ENCODE measurements around the gene E2F2. TPM values are rescaled to one million over a fixed set of nuclear protein-coding genes. Genes with fewer than 3 reads are reported as not detected.

Gene E2F2
- total RNA-seq, 1 experiment from 2014 or later, result 46.1 TPM

DNA sequence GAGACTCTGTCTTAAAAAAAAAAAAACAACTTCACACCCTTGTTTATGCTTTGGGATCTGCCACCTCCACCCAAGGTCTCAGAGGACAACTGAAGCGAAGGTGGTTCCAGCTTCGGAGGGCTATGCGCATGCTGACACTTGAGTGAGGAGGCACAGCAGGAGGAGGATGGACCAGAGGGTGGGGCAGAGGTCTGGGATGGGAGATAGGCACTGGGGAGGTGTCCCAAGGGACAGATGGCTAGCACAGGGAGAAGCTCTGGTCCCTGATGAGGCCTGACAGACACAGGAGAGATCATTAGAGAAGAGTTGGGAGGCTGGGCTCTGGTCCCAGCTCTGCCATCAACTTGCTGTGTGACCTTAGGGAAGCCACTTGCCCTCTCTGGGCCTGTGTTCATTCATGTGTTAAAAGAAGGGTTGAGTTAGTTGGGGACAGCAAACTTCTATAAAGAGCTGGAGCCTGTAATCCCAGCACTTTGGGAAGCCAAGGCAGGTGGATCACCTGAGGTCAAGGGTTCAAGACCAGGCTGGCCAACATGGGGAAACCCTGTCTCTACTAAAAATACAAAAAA lies 16.8 kb downstream of the E2F2 start:
- Histone ChIP-seq H3K36me3 (ENCODE audit: insufficient read depth, low read length, poor library complexity, severe bottlenecking) (peaks cover 83% of the 10 kb centered on the region), H3K4me1 (ENCODE audit: insufficient read depth, low read length, poor library complexity, severe bottlenecking) (no peaks in the 10 kb centered on the region), H3K27ac (ENCODE audit: low read depth, low read length, poor library complexity, severe bottlenecking) (no peak overlapping the region), H3K4me3 (ENCODE audit: low read depth, low read length, poor library complexity, severe bottlenecking) (no peak overlapping the region), H3K27me3 (replicated peaks; ENCODE audit: insufficient read depth, low read depth, low read length, poor library complexity) (no peaks in the 10 kb centered on the region), H3K9me3 (ENCODE audit: low read depth, low read length, poor library complexity, severe bottlenecking) (no peaks in the 10 kb centered on the region)
- intact Hi-C loops (cut with micrococcal nuclease; ENCODE audit: unreplicated experiment), result no loop called here
- ChIA-PET CTCF (no interaction called here), POLR2A (ENCODE audit: low non-redundant PET) (no interaction called here)
- TF ChIP-seq, protein P1, sequence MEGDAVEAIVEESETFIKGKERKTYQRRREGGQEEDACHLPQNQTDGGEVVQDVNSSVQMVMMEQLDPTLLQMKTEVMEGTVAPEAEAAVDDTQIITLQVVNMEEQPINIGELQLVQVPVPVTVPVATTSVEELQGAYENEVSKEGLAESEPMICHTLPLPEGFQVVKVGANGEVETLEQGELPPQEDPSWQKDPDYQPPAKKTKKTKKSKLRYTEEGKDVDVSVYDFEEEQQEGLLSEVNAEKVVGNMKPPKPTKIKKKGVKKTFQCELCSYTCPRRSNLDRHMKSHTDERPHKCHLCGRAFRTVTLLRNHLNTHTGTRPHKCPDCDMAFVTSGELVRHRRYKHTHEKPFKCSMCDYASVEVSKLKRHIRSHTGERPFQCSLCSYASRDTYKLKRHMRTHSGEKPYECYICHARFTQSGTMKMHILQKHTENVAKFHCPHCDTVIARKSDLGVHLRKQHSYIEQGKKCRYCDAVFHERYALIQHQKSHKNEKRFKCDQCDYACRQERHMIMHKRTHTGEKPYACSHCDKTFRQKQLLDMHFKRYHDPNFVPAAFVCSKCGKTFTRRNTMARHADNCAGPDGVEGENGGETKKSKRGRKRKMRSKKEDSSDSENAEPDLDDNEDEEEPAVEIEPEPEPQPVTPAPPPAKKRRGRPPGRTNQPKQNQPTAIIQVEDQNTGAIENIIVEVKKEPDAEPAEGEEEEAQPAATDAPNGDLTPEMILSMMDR (conservative IDR thresholded peaks at IDR 0.05; ENCODE audit: low read depth, low read length), result no peak
- no peak for TF ChIP-seq EZH2 (IDR thresholded peaks at IDR 0.05; ENCODE audit: borderline replicate concordance, low read depth, low read length, poor library complexity, severe bottlenecking)
- no TSS peak for BruUV-seq (replicated peaks)
- no peak for DNase-seq (ENCODE audit: low spot score)

DNA sequence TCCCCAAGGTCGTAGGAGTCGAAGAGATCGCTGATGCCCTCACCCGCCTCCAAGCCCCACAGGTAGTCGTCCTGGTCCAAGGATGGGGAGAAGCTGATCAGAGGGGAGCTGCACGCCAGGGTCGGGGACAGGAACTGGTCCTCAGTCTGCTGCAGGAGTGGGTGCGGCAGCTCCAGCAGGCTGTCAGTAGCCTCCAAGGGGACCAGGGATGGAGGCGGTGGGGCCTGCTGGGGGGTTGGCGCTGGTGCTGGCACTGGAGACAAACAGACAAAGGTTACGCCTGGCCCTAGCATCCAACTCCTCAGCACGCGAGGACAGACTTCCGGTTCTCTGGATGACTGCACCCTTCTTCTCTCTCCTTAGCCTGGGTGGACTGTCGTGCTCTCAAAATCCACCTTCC lies 21.1 kb downstream of the E2F2 start:
- POLR2A ChIA-PET (ENCODE audit: low non-redundant PET), result no interaction called here
- CTCF ChIA-PET, result no interaction called here
- Histone ChIP-seq H3K9me3 (ENCODE audit: low read depth, low read length, poor library complexity, severe bottlenecking) (no peaks in the 10 kb centered on the region), H3K4me1 (ENCODE audit: insufficient read depth, low read length, poor library complexity, severe bottlenecking) (no peaks in the 10 kb centered on the region), H3K27ac (ENCODE audit: low read depth, low read length, poor library complexity, severe bottlenecking) (no peak overlapping the region), H3K36me3 (ENCODE audit: insufficient read depth, low read length, poor library complexity, severe bottlenecking) (peaks cover 71% of the 10 kb centered on the region), H3K4me3 (ENCODE audit: low read depth, low read length, poor library complexity, severe bottlenecking) (no peak overlapping the region), H3K27me3 (replicated peaks; ENCODE audit: insufficient read depth, low read depth, low read length, poor library complexity) (no peaks in the 10 kb centered on the region)
- no TSS peak for BruUV-seq (replicated peaks)
- DNase-seq (ENCODE audit: low spot score), result no peak
- intact Hi-C loops (cut with micrococcal nuclease; ENCODE audit: unreplicated experiment), result no loop called here
- TF ChIP-seq, protein P1 (conservative IDR thresholded peaks at IDR 0.05; ENCODE audit: low read depth, low read length), result no peak
- TF ChIP-seq EZH2 (IDR thresholded peaks at IDR 0.05; ENCODE audit: borderline replicate concordance, low read depth, low read length, poor library complexity, severe bottlenecking), result no peak

DNA sequence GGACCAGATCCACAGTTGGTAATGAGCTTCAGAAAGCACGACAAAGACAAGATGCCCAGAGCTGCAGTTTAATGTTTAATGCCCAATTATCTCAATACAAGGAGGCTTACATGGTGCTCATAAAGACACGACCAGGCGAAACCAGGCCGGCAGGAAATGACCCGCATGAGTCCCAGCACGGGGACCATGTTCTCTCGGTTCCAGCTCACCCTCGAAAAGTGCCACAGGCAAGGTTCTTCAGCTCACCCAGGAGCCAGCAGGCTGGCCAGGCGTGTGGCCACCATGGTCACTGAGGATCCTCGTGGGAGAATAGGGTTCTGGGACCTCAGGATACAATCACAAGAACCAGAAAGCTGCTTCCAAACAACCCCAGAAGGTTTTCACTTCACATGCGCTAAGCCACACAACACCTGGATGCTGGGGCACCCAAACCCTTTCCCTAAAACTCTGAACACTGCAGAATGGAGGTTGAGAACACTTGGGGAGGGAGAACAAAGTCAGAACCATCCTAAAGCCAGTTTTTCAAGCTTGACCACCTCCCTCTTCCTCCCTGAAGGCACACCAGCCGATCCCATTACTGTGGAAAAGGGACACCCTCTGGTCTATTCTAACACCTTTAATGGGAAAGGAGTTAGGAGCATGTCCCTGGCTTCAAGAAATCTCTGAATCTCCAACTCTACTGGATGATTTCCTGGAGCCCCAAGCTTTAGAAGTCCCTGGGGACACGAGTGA lies 24.5 kb downstream of the E2F2 start:
- no peaks in the 10 kb centered on the region for H3K27me3 ChIP-seq (replicated peaks; ENCODE audit: insufficient read depth, low read depth, low read length, poor library complexity)
- TF ChIP-seq, protein P1 (conservative IDR thresholded peaks at IDR 0.05; ENCODE audit: low read depth, low read length), result no peak
- ChIA-PET POLR2A (ENCODE audit: low non-redundant PET) (interaction anchor here (0.6 kb wide), 2 partner anchors 25 to 112 kb away, joined by 3 to 8 read pairs; no protein-coding TSS in a partner anchor), CTCF (interaction anchor here (0.9 kb wide), 1 partner anchor 9 kb away, joined by 3 read pairs; no protein-coding TSS in a partner anchor)
- BruUV-seq (replicated peaks), result TSS peak; percentile 21
- H3K4me1 ChIP-seq (ENCODE audit: insufficient read depth, low read length, poor library complexity, severe bottlenecking), result no peaks in the 10 kb centered on the region
- no peak overlapping the region for H3K27ac ChIP-seq (ENCODE audit: low read depth, low read length, poor library complexity, severe bottlenecking)
- no peak overlapping the region for H3K4me3 ChIP-seq (ENCODE audit: low read depth, low read length, poor library complexity, severe bottlenecking)
- H3K9me3 ChIP-seq (ENCODE audit: low read depth, low read length, poor library complexity, severe bottlenecking), result no peaks in the 10 kb centered on the region
- peaks cover 41% of the 10 kb centered on the region for H3K36me3 ChIP-seq (ENCODE audit: insufficient read depth, low read length, poor library complexity, severe bottlenecking)
- intact Hi-C loops (cut with micrococcal nuclease; ENCODE audit: unreplicated experiment), result no loop called here
- no peak for DNase-seq (ENCODE audit: low spot score)

Data from A673 (cell line).